GM19455 (cell line): Measurements from ENCODE around the gene MIEF2.

Experiments used
- ATAC-seq: cut with Tn5 transposase; IDR thresholded peaks from one replicate; pipeline ENCODE4 v1.9.1; 2021; ENCODE audit not compliant: unreplicated experiment

Gene MIEF2

GRCh38 chr17:18256351-18256750 lies 4.1 kb upstream of the MIEF2 start:
- no peak for ATAC-seq

GRCh38 chr17:18256776-18257175 lies 3.7 kb upstream of the MIEF2 start:
- ATAC-seq, result no peak

DNA sequence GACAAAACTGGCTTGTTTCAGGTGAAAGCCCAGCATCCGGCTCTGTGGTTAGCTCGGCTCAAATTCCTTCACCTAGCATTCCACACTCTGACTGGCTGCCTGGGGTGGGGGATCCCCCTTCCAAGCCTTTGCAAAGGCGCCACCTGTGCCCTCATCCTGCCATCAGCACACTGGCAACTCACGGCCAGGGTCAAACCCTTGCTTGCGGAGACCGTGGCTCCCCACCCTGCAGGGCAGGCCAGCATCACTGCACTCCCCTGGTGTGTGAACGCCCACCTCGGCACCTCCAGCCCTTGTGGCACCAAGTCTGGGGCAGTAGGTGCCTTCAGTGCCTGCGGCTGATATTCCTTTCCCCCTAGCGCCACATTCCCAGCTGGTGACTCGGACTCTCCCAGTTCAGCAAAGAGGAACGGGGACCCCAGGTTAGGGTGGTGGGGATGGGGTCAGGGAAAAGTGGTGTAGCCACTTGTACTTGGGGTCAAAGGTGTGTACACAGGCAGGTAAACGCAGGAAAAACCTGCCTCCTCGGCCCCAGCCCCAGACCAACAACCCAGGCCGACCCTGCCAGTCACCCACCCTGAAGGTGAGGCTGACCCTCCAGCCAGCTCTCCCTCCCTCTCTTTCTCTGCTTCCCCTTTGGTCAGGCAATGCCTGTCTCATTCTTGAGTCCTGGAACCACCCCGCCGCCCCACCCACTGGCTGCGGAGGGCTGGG lies 3.0 kb upstream of the MIEF2 start:
- no peak for ATAC-seq

GRCh38 chr17:18257982-18258355 lies 2.5 kb upstream of the MIEF2 start:
- ATAC-seq, result peak; percentile 30

- peak; percentile 30 for ATAC-seq
Observed at GRCh38 chr17:18258356-18259038, 2.0 kb upstream of the MIEF2 start, which contains the start of gene FLII. TSS of gene FLII (minus strand) at chr17:18258738. CDS start at chr17:18258690, 48 bp downstream.

DNA sequence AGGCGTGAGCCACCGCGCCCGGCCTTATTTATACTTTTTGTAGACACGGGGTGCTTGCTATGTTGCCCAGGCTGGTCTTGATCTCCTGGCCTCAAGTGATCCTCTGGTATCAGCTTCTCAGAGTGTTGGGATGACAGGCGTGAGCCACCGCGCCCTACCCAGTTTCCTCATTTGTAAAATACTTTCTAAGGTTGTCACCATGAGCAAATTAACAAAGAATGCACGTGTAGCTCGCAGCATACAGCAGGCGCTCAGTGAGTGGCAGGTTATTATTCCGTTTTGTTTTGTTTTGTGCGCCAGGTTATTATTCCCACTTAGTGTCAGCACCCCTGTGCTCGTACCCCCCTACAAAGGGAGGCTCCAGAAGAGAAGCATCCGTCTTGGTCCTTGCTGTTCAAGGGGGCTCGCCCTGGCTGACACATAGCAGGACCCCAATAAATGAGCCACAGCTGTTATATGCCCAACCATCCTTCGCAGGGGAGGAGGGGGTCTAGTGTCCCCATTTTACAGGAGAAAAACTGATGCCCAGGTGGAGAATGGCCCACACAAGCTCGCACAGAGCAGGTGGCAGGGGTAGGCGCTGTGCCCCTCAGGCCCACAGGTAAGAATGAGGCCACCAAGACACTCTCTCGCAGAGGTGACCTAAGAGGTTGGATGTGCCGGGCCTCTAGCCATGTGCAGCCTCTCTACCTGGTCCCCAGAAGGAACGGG lies 686 bp upstream of the MIEF2 start:
- no peak for ATAC-seq

- peak; percentile 3 for ATAC-seq
Observed at GRCh38 chr17:18261146-18261515, 669 bp downstream of the MIEF2 start.

DNA sequence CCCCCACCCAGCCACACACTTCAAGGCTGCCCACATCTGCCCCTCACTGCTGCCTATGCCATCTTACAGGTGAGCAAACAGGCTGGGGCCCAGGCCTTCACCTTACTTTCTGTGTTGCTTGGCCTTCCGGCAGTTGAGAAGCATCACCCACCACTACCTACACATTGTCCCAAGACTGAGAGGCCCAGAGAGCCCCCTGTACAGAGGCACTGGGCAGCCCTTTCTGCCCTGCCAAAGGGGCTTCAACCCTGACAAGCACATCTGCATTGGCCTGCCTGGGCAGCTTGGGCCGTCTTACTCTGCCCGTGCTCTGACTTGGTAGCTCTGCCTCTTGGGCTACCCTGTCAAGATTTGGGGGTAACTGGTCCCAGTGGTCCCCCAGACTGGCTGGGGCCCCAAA lies 1.2 kb downstream of the MIEF2 start:
- ATAC-seq, result no peak

DNA sequence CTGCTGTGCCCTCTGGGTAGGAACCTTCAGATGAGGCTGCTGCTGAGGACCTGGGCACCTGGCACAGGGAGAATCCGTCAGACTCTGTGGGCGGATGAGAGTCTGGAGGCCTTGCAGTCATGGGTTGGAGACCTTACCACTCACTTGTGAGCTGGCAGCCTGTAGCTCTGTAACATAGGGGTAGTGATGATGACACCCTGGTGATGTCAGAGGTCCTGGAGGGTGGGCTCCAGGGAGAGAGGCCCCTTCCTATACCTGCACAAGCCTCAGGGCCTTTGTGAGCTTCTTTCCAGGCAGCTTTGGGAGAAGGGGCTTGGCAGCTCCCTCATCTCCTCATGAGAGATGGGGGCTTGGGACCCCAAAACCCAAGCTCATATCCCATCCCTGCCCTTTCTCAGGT lies 1.6 kb downstream of the MIEF2 start:
- no peak for ATAC-seq

GRCh38 chr17:18262641-18263040 lies 2.2 kb downstream of the MIEF2 start:
- no peak for ATAC-seq

DNA sequence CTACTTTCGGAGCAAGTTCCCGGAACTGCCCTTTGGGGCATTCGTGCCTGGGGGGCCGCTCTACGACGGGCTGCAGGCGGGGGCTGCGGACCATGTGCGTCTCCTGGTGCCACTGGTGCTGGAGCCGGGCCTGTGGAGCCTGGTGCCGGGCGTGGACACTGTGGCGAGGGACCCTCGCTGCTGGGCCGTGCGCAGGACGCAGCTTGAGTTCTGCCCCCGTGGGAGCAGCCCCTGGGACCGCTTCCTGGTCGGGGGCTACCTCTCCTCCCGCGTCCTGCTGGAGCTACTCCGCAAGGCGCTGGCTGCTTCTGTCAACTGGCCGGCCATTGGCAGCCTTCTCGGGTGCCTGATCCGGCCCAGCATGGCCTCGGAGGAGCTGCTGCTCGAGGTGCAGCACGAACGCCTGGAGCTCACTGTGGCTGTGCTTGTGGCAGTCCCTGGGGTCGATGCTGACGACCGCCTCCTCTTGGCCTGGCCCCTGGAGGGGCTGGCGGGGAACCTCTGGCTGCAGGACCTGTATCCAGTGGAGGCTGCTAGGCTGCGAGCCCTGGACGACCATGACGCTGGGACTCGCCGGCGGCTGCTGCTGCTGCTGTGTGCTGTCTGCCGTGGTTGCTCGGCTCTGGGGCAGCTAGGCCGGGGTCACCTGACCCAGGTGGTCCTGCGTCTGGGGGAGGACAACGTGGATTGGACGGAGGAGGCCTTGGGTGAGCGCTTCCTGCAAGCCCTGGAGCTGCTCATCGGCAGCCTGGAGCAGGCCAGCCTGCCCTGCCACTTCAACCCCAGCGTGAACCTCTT lies 3.6 kb downstream of the MIEF2 start:
- no peak for ATAC-seq

- ATAC-seq, result no peak
Observed at GRCh38 chr17:18267366-18267765, 6.9 kb downstream of the MIEF2 start.

DNA sequence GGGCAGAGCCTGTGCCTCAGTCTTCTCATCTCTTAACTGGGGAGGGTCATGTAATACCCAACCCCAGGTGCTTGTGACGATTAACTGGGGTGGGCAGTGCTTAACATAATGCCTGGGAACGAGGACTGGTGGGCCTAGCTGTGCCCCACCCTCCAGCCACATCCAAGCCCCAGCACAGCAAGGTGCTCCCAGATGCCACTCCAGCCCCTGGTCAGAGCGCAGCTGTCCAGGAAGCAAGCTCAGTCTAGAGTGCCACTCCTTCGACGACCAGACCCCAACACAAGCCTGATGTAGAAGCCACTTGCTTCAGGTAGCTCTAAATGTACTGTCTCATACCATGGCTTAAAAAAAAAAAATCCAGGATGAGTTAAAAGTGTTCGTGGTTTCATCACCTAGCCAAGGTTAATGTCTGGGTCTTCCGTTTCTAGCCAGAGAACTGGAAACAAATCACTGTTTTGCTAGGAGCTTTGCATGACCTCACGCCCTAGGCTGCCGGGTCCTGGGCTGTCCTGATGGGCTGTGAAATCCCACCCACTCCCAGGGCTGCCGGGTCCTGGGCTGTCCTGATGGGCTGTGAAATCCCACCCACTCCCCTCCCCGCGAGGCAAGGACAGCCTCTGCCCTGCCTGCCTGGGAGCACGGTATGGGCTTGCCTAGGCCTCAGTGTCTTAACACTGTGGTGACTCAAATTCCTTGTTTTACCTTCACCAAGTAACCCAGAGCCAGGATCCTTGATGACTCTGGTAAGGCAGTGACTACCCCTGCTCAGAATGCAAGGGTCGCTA lies 7.7 kb downstream of the MIEF2 start:
- ATAC-seq, result no peak

- ATAC-seq, result no peak
Observed at GRCh38 chr17:18270046-18270931, 9.8 kb downstream of the MIEF2 start.

- ATAC-seq, result no peak
Observed at GRCh38 chr17:18277076-18277475, 16.6 kb downstream of the MIEF2 start.

GRCh38 chr17:18278867-18279266 lies 18.4 kb downstream of the MIEF2 start:
- no peak for ATAC-seq

- ATAC-seq, result no peak
Observed at GRCh38 chr17:18280249-18280648, 19.8 kb downstream of the MIEF2 start.

DNA sequence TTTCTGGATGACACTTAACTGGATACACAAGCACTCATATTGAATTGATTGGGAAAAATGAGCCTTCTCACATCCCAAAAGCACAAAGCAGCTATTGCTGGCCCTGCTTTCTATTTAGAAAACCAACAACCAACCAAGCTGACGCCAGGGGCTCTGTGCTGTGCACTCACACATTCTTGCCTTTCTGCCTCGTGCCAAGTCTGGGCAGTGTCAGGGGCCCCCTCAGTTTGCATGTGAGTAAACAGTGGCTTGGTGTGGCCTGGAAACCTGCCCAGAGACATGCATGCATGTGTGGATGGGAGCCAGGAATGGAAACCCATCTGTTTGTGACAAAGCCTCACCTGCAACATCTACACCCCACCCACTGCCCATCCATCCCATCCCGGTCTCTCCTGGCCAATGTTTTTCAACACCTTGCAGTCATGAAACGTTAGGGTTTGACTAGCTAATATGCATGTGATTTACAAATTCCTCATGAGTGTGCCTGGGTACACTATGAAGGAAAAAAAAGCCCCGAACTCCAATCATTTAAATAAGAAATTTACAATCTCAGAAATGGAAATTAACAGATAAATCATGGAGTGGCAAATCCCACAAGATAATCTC lies 20.4 kb downstream of the MIEF2 start:
- no peak for ATAC-seq

GRCh38 chr17:18281788-18282187 lies 21.3 kb downstream of the MIEF2 start:
- no peak for ATAC-seq
